DND-41 (cell line): ENCODE results near the gene PRR23B.

Source experiments
- CTCF ChIP-seq: IDR thresholded peaks from 2 replicates; pipeline ENCODE4 v1.5.1; 2012; ENCODE audit warnings: borderline replicate concordance, low read length, moderate library complexity, mild to moderate bottlenecking; ENCODE audit not compliant: poor library complexity, severe bottlenecking; ENCODE audit errors: extremely low read depth
- EZH2 ChIP-seq: IDR thresholded peaks from 3 replicates; pipeline ENCODE4 v1.6.1; 2012; ENCODE audit warnings: borderline replicate concordance, low read depth, mild to moderate bottlenecking, moderate library complexity, low read length, inconsistent platforms; ENCODE audit not compliant: severe bottlenecking

GRCh38 chr3:139032326-139033002 is 11.7 kb upstream of the PRR23B start:
- no peak for TF ChIP-seq CTCF
- no peak for TF ChIP-seq EZH2
